PC-9 (cell line): ENCODE results near the gene CD300LB.

Experiments used
- EZH2 ChIP-seq: fragments of 200-600 bp; sonication (generic); IDR thresholded peaks from 2 replicates; pipeline ENCODE4 v1.8.0; 2017; ENCODE audit warnings: antibody characterized with exemption, low read depth
- TF ChIP-seq, protein P1 (sequence below): fragments of 200-600 bp; sonication (generic); conservative IDR thresholded peaks from 2 replicates; pipeline ENCODE4 v1.6.1; 2017; ENCODE audit warnings: mixed run types, antibody characterized with exemption, mild to moderate bottlenecking, moderate library complexity

DNA sequence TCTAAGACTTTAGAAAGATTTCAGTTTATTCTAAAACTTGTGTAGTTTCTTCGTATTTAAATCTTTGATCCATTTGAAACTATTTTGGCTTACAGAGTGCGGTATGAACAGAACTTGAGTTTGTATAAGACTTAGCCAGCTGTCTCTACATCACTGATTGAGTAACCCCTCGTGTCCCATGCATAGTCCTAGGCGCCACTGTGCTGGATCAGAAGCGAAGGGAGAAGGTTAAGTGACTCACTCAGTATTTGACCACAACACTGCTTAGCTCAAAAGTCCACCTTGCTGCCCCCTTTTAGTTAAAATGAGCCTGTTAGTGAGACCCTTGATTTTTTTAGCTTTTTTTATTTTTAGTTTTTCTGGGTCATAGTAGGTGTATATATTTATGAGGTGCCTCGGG lies 28.4 kb downstream of the CD300LB start:
- TF ChIP-seq, protein P1, sequence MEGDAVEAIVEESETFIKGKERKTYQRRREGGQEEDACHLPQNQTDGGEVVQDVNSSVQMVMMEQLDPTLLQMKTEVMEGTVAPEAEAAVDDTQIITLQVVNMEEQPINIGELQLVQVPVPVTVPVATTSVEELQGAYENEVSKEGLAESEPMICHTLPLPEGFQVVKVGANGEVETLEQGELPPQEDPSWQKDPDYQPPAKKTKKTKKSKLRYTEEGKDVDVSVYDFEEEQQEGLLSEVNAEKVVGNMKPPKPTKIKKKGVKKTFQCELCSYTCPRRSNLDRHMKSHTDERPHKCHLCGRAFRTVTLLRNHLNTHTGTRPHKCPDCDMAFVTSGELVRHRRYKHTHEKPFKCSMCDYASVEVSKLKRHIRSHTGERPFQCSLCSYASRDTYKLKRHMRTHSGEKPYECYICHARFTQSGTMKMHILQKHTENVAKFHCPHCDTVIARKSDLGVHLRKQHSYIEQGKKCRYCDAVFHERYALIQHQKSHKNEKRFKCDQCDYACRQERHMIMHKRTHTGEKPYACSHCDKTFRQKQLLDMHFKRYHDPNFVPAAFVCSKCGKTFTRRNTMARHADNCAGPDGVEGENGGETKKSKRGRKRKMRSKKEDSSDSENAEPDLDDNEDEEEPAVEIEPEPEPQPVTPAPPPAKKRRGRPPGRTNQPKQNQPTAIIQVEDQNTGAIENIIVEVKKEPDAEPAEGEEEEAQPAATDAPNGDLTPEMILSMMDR = no peak
- TF ChIP-seq EZH2 = no peak
